HG03442 (cell line): ENCODE measurements around the gene CEP41.

ENCODE experiments used
- ATAC-seq: cut with Tn5 transposase; IDR thresholded peaks from one replicate; pipeline ENCODE4 v1.9.1; 2021; ENCODE audit warnings: mild to moderate bottlenecking, moderate library complexity; ENCODE audit not compliant: unreplicated experiment

Gene CEP41

DNA sequence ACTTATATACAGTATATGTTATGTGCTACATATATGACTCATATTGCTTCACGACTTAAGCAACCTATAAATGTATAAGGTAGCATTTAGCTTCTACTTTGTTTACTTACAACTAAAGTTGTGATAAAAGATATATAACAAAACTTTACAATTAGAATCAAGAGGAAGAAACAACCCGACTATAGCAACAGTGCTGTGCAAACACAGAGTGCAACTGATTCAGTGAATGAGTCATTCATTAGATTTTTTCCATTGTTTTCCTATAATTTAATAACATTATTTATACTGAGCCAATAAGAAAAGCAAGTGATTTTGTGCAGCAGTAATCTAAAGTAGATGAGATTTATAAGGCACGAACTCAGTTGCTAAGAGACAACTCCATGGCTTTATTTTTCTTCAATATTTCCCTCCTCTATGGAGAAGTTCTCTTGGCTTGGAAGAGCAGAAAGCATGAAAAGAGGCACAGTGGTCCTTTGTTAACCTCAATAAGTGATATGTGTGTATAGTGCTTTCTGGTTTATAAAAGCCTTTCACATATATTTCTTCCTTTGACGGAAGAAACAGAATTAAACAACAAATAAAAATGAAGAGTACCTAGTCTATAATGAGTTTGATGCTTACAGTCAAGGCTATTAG lies 19.8 kb downstream of the CEP41 start:
- ATAC-seq: no peak

DNA sequence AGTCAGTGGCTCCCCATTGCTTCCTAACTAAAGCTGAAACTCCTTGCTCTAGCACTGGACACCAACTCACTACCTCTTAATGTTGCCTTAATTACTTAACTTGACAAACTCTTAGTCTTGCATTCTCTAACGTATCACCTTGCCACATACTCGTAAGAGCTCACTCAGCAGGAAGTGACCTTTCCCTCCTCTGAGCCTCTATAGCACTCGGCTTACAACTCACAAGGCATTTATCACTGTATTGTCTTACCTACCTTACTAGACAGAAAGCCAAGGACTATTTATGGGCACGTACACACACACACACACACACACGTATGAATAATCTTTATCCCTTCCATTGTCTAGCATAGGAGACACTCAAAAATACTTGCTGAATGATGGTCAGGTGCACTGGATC lies 21.2 kb downstream of the CEP41 start:
- no peak for ATAC-seq

DNA sequence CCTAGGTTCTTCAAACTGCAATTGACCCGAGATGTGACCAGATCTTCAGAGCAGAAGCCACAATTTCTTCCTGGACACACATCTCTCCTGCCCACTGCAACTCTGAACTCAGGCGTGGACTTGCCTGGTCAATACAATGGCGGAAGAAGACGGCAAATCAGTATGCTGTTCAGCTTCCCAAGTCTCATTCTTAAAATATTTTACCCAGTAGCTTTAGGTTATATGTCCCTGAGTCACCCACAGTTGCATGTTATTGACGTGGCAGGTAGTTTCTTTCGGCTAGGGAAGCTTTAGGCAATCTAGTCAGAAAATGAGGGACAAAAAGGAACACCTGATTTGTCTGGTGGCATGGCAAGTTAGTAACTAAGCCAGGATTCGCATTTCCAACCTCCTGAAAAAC lies 22.5 kb downstream of the CEP41 start:
- ATAC-seq: no peak

DNA sequence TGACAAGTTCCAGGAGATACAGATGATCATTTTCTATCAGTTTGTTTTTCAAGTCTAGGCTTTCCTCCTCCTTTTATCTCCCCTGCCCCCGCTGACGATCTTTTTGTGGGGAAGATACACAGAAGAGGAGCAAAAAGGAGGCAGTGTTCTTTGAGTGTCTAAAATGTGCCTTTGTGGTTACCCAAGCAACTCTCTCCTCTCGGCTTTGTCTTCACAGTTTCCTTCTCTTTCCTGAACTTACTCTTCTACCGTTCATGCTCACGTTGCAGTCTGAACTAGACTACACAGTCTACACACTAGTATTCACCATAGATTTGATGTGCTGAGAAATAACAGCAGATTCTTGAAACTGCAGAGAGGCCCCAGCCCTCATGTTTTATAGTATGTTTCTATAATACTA lies 23.6 kb downstream of the CEP41 start:
- no peak for ATAC-seq

DNA sequence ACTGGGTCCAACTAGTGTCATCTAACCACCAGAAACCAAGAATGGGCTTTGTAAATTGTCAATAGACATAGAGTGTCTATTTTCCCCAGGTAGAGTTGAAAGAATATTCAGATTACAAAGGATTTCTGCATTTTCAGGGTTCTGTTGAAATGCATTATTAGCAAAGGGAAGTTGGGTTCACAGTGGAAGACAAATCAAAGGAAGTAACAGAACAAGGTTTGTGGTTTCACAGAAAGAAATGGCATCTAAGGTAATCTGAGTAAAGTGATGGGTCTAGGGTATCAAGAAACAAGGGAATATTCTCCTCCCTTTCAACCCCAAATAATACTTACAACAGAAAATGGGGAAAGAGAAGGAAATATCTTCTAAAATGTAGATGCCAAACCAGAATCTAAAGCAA lies 25.8 kb downstream of the CEP41 start:
- ATAC-seq: no peak

DNA sequence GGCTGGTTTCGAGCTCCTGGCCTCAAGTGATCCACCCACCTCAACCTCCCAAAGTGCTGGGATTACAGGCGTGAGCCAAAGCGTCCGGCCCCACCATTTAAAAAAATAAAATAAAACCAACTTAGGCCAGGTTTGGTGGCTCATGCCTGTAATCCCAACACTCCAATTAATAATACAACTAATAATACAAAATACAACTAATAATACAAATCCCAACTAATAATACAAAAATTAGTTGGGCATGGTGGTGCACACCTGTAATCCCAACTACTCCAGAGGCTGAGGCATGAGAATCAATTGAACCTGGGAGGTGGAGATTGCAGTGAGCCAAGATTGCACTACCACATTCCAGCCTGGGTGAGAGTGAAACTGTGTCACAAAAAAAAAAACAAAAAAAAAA lies 27.6 kb downstream of the CEP41 start:
- no peak for ATAC-seq

DNA sequence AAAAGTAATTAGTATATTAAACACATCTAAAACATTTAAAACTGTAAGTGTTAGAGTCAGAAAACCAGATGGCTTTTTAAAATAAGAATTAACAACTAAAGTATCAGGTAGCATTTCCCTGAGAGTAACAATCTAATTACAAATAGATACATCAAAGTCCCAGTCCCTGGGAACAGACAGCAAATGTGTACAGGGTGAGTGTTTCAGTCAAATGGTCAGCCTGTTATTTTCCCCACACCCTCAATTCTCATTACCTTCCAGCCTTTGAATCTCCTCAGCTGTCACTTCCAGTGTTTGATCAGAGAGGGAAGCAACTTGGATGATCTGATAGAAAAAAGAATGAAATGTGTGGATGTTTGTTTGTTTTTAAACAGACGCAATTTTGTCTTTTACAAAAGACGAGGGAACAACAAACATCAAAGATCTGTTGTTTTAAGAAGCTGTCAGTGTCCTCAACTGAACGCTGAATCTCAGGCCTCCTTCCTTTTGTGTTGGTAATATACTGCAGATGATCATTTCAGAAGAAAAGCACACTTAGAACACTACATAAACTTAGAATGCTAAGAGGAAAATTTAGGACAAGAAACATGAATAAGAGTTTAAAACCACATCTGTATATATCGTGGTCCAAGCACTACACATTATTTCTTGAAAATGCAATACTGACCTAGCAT lies 29.8 kb downstream of the CEP41 start:
- no peak for ATAC-seq

DNA sequence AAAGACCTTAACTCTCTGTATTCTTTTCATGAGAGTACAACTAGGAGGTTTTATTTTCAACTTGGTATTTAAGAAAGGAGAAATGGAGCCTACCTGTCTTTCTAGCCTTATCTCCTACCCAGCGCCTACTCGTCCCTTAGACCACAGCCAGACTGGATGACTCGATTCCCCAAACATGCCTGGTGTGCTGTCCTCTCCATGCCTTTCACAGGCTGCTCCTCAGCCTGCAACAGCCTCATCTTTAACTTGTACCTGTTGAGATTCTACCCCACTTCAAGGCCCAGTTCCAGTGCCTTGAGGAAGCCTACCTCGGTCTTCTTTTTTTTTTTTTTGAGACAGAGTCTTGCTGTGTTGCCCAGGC lies 31.1 kb downstream of the CEP41 start:
- ATAC-seq: no peak

DNA sequence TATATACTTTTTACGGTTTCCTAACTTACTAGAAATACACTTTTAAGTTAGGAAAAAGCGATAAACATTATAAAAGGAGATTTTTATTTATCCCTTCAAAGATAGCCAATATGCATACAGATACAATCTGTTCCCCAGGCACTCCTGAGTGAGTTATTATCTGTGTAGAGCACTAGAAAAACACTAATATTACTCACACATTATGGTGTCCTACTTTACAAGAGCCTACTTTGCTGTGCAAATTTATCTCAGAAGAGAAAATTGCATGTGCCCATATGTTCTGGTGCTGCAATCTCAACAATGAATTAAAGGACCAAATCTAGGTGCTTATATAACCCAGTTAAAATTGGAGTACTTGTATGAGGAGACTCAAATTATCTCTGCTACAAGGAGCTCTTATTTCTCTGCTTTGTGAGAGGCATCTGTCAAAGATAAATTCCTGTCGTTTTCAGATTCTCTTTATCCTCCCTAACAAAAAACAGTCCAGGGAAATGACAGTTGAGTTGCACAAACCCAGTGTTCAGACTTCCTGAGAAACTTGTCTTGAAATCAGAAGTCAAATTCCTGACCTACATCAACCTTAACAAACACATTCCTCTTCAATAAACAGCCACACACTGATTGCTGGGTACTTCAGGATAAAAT lies 31.6 kb downstream of the CEP41 start:
- no peak for ATAC-seq

DNA sequence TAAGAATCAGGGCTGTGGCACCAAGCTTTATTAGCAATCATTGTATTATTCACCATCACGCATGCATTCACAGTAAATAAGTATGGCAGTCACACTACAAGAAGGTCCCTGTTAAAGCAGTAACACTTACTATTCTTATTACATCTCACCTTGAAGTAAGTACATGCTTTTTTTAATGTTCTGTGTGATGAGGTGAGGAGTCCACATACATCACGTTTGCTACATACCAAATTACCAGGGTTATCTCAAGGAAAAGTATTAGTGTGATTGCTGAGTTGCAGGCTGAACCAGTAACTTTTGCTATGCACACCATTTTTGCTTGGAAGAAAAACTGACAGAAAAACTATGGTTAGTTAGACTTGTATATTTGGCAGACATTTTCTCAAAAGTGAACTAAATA lies 35.8 kb downstream of the CEP41 start:
- no peak for ATAC-seq

DNA sequence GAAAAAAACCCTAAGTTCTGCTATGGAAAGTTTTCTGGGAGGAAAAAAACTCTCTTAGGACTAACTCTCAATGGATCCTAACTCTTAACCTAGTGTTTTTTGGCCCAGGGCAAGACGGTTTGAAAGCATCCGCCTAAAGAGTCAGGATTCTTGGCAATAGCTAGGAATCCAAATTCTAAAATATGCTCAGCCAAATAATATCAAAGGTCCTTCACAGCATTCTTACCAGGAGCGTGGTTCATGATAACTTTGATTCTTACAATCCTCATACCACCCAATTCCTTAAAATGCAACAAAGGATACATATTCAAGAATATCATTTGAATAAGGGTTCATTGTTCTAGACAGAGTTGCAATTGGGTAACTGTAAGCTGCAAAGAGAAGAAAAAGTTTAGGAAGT lies 39.2 kb downstream of the CEP41 start:
- ATAC-seq: no peak

DNA sequence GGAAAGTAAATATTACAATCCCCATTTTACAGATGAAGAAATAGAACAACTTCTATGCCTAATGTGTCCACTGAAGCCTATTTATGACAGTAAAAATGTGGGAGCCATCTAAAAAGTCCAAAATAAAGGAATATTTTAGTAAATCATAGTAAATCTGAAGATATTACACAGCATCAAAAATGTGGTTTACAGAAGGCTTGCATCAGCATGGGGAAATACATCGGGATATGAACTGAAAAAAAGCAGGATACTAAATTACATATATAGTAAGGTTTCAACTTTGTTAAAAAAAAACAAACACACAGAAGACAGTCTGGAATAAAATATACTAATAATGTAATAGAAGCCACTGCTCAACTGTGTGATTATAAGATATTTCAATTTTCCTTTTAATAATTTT lies 39.7 kb downstream of the CEP41 start:
- ATAC-seq: no peak

DNA sequence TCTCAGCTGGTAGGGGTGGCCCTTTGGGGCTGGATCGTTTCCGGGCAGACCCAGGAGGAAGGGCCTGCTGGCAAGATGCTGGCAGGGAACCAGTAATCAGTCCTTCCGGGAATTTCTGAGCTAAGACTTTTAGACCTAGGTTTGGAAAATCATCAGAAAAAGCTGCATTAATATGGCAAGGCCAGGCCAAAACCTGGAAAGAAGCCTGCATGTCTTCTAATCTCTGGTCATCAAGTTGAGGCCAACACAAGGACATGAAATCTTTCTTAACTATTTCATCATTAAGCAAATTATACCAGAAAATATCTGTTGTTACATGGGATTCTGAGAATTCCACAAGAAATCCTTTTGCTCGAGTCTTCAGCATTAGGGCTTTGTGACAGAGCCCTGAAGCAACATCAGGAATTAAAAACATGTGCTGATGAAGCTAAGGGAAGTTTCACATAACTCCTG lies 40.7 kb downstream of the CEP41 start:
- ATAC-seq: no peak

DNA sequence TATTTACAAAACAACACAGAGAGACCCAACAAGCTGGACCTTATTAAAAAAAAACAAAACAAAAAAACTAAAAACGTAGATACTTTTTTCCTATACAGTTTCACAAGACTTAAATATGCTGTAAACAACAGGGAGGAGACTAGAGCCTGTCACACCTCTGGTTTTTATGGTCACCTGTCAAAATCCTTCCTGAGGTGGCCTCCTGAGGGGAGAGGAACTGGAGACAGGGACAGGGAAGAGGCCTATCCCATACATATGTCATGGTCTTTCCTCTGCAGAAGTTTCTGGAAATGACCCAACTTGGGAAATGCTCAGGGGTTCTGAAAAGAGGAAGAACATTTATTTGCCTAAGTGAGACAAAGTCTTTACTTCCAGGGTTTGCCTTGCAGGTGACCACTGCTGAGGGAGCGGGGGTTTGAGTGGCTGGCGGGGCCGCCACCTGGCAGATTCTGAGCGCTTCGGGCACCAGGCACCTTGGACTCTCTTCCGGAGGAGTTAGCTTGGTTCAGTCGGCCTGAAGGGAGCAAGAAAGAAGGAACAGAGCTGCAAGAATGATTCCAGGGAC lies 42.2 kb downstream of the CEP41 start:
- no peak for ATAC-seq

DNA sequence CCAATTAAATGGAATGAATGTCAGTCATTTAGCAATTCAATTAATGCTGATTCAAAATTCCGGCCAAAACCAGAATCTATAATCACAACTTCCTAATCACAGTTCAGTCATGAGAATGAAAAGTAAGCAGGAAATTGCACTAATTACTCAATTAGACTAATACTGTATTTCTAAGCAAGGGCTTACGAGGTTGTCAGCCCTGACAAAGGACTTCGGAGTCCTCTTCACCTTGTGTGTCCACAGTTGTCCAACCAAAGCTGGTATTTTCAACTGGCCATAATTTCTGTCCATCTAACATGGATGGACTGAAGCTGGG lies 43.1 kb downstream of the CEP41 start:
- no peak for ATAC-seq

DNA sequence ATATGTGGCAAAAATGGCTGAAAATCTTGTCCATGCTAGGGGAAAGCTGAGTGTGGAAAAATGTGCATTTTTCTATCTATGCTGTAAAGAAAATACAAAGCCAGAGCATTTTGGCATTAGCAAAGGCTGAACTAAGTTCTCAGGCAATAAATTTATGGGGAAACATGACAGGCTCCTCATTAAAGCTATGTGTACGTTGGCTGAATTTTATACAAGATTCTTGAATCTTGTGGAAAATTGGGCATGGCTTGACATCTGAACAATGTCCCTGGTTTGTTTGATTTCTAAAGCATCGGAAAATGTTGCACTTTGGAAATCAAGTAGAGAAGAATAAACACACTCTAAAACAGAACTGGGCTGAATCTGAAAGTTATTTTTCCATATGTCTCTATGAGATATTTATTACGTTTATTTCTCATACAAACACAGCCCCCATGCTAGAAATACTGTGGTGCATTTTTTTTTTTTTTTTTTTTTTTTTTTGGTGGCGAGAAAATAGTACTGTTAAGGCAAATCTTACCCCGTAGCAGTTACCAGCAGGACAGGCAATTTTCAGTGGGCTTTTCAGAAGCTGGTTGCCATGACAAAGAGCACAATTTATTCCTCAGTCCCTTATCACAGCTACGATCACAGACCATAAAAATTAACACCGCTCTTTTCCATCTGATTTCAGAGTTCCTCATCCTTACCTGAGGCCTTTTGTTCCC lies 43.6 kb downstream of the CEP41 start:
- no peak for ATAC-seq

DNA sequence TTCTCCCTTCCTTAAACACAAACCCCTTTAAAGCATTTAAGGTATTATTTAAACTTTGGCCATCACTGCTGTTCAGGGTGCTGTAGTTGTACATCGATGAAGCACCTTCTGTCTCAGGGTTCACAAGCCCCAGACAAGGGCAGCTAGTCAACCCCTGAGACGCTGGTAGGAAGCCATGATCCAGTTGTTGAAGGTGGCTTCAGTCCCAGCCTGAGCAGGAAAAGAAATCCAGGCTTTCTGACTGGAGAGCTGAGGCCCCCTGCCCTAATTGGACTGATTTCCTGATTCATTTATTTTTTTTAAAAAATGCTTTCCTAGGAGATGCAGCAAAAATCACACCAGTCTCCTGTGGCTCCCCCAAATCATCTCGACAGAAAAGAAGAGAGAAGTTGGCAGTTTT lies 44.7 kb downstream of the CEP41 start:
- no peak for ATAC-seq

DNA sequence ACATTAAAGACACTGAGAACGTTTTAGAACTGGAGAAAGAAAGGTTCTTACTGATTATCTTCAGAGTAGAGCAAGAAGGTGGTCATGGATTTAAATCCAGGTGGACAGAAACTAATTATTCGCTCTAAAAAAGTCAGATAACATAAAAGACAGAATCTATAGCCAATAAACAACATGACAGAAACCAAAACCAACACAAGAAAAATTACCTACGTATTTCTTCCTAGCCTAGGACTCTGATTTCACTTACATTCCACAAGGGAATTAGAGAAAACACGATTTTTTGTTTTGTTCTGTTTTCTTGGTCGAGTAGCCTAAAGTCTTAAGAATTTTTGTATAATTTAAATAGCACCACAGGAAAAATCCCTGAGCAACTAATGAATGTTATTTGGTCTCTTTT lies 45.4 kb downstream of the CEP41 start:
- no peak for ATAC-seq

DNA sequence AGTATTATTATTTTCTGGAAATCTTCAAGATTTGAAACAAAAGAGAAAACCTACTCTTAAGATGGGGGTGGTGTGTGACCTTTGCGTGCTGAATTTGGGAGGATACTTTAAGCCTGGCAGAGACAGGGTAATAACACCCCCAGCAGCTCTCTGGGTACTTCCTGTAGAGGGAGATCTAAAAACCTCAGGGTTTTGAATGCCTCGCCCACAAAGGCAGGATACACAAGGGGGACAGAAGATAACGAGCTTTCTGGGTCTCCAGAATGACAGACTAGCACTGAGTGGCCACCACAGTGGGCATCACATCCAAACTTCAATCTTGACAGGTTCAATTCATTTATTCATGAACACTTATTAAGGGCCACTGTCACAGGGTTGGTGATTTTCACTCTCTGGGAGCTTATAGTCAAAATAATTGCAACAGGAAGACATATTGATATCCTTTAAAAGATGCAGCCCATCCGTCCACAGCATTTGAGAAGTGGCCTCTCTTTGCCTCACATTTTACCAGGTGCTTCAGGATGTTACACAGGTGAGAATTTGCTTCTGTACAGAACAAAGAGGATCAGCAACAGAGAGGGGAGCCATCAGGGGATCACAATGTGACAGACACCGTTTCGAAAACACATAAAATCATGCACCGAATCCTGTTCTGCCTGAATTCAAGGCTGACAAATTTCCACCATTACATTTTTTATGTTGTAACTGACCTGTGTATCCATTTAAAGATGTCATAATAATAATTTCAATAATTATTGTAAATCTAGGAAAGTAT lies 46.2 kb downstream of the CEP41 start:
- ATAC-seq: peak; percentile 54

DNA sequence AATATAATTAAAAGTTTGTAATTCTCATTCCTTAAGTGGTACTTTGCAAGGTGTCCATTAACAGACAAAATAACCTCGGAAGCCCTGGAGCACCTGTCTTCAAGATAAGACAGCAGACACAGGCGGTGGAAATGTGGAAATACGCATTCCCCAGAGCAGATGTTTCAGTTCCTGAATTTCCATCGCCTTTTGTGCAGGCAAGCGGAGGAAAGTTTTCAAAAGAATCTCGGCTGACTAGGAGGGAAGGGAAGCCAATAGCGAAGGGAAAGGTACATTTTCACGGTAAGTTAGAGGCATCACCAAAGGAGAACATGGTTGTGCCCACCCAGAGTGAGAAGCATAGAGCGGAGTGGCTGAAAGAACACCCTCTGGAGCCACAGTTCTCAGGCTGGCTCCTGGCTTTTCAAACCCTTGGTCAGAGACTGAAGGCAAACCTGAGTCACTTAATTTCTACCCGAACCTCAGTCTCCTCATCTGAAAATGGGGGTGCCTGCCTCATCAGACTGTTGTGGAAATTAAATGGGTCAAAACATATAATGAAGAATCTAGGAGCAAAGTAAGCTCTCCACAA lies 46.9 kb downstream of the CEP41 start:
- ATAC-seq: no peak

DNA sequence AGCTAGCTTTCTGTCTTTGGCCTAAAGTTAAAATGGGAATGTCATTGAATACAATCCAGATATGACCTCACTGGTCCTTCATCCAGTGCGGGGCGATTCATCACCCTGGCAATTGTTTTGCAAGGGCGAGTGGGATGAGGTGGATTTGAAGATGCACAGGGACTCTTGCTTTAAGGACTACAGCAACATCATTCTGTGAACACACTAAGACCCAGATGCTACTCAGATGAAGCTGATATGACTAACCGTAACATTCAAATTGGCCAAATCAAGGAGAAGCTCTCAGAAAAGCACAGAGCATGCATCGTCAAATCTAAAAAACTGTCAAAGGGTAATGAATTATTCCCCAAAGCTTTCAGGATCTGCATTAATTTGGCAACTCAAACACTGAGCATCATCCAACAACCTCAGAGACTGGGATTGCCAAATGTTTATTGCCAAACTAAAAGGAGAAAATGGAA lies 47.7 kb downstream of the CEP41 start:
- no peak for ATAC-seq
